Measurements from ENCODE around the gene CDA. TPM values are rescaled to one million over a fixed set of nuclear protein-coding genes. Genes with fewer than 3 reads are reported as not detected.
A peak's percentile ranks its signal among the peaks of the same experiment; 100 is the strongest.

Gene CDA
- 1 to 10 TPM in 1 of 2 donors, under 1 TPM in 1; 0.92 to 3.0 TPM for total RNA-seq

DNA sequence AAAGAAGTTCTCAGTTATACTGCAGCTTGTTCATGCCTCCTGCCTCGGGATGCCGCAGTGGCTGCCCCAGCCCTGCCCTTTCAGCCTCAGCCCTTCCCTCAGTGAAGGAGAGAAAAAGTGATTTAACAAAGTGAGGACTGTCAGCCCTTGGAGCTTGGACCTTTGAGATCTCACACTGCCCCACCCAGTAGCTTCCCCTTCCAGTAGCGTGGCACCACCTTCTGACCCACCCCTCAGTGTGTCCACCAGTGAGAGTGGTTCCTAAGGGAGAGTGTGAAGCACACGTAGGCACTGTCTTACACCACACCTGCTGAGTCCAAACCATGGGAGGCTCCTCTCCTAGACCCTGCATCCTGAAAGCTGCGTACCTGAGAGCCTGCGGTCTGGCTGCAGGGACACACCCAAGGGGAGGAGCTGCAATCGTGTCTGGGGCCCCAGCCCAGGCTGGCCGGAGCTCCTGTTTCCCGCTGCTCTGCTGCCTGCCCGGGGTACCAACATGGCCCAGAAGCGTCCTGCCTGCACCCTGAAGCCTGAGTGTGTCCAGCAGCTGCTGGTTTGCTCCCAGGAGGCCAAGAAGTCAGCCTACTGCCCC lies at the start of gene CDA:
Gene CDA (plus strand): TSS at position 464 of the 592 bp plus-strand sequence. CDS start 33 bp downstream, at position 497.
- no peak within 1 kb of the TSS for H3K27ac ChIP-seq
- no peaks in the 10 kb centered on the region for H3K9me3 ChIP-seq
- ATAC-seq (ENCODE audit: insufficient number of reproducible peaks, low FRiP score, low read depth) (no peak), DNase-seq (ENCODE audit: low spot score) (no peak)
- no peaks in the 10 kb centered on the region for H3K36me3 ChIP-seq
- no peak for TF ChIP-seq CTCF (IDR thresholded peaks at IDR 0.05)
- H3K4me1 ChIP-seq (ENCODE audit: control insufficient read depth in 1 of 2, low read depth in 2 of 2) = peaks cover 0 to 9% of the 10 kb centered on the region in 2 donors
- no peaks in the 10 kb centered on the region for H3K27me3 ChIP-seq (replicated peaks; ENCODE audit: insufficient read depth)
- peak within 1 kb of the TSS; percentile 39 for H3K4me3 ChIP-seq

GRCh38 chr1:20540281-20540680 lies 48.6 kb upstream of the CDA start:
- H3K4me1 ChIP-seq (ENCODE audit: control insufficient read depth in 1 of 2, low read depth in 2 of 2) = no peaks in the 10 kb centered on the region
- no peaks in the 10 kb centered on the region for H3K9me3 ChIP-seq
- DNase-seq (ENCODE audit: low spot score) = no peak
- no peak overlapping the region for H3K27ac ChIP-seq
- no peaks in the 10 kb centered on the region for H3K27me3 ChIP-seq (replicated peaks; ENCODE audit: insufficient read depth)
- no peak for TF ChIP-seq CTCF (IDR thresholded peaks at IDR 0.05)
- no peaks in the 10 kb centered on the region for H3K36me3 ChIP-seq
- ATAC-seq (ENCODE audit: insufficient number of reproducible peaks, low FRiP score, low read depth) = no peak
- H3K4me3 ChIP-seq = no peak overlapping the region

DNA sequence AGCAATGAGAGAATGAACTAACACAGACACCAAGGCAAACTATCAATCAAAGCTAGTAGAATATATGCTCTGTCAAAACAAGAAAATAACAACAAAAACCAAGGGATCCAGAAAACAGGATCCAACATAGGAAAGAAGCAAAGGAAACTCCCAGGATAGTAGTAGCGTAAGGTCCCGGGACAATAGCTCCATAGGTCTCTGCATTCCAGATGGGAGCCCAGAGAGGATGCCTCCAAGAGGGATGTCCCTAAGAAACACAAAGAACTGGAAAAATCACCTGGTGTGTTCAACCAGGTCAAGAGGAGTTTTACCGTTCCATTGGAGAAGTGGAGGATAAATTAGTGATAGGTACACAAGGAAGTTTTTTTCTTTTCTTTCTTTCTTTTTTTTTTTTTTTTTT lies 42.3 kb upstream of the CDA start:
- H3K27me3 ChIP-seq (replicated peaks; ENCODE audit: insufficient read depth) = no peaks in the 10 kb centered on the region
- DNase-seq (ENCODE audit: low spot score) = no peak
- no peak overlapping the region for H3K27ac ChIP-seq
- no peaks in the 10 kb centered on the region for H3K9me3 ChIP-seq
- H3K36me3 ChIP-seq = no peaks in the 10 kb centered on the region
- no peak for ATAC-seq (ENCODE audit: insufficient number of reproducible peaks, low FRiP score, low read depth)
- no peak for TF ChIP-seq CTCF (IDR thresholded peaks at IDR 0.05)
- no peak overlapping the region for H3K4me3 ChIP-seq
- no peaks in the 10 kb centered on the region for H3K4me1 ChIP-seq (ENCODE audit: control insufficient read depth in 1 of 2, low read depth in 2 of 2)

GRCh38 chr1:20551161-20551560 lies 37.7 kb upstream of the CDA start:
- no peaks in the 10 kb centered on the region for H3K9me3 ChIP-seq
- peaks cover 0 to 22% of the 10 kb centered on the region in 2 donors for H3K4me1 ChIP-seq (ENCODE audit: control insufficient read depth in 1 of 2, low read depth in 2 of 2)
- H3K36me3 ChIP-seq = no peaks in the 10 kb centered on the region
- H3K27ac ChIP-seq = no peak overlapping the region
- no peak overlapping the region for H3K4me3 ChIP-seq
- no peak for DNase-seq (ENCODE audit: low spot score)
- no peak for TF ChIP-seq CTCF (IDR thresholded peaks at IDR 0.05)
- no peak for ATAC-seq (ENCODE audit: insufficient number of reproducible peaks, low FRiP score, low read depth)
- no peaks in the 10 kb centered on the region for H3K27me3 ChIP-seq (replicated peaks; ENCODE audit: insufficient read depth)

DNA sequence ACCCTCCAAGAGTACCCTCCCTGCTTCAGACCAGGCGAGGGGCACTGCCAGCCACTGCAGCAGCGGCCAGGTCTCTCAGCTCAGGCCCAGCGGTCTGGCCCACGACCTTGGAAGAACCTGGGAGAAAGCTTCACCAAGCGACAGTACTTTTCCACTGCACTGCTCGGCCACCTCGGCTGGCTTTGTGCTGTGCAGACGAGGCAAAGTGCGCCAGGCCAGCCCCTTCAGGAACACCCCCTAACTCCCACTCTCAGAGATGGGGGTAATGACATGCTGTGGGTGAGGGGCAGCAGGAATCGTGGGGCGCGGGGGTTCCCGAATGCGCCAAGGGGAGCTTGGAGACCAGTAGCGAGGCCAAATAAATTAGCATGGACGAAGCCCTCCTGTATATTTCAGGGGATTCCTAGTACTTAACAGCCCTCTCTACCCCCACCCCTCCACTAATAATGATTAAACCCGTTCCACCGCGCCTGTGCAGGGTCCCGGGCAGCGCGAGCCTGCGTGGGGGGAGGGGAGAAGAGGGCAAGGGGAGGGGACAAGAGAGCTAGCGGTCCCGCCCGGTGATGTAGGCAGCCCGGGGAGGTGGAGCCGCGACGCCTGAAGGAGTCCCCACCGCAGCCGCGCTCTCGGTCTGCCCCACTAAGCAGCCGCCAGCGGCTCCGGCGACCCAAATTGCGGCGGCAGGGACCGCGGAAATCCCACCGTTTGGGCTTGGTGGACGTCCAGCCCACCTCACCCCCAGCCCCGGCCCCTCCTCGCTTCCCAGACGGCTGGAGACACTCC lies 36.8 kb upstream of the CDA start, which contains the start of gene FAM43B:
Gene FAM43B (plus strand): TSS at position 629 of the 783 bp plus-strand sequence. CDS start 401 bp downstream, outside the sequence.
- H3K36me3 ChIP-seq = no peaks in the 10 kb centered on the region
- no peak within 1 kb of the TSS for H3K27ac ChIP-seq
- H3K27me3 ChIP-seq (replicated peaks; ENCODE audit: insufficient read depth) = no peaks in the 10 kb centered on the region
- H3K4me1 ChIP-seq (ENCODE audit: control insufficient read depth in 1 of 2, low read depth in 2 of 2) = peaks cover 0 to 22% of the 10 kb centered on the region in 2 donors
- peak within 1 kb of the TSS; percentile 45 for H3K4me3 ChIP-seq
- ATAC-seq (ENCODE audit: insufficient number of reproducible peaks, low FRiP score, low read depth) = no peak
- H3K9me3 ChIP-seq = no peaks in the 10 kb centered on the region
- no peak for DNase-seq (ENCODE audit: low spot score)
- TF ChIP-seq CTCF (IDR thresholded peaks at IDR 0.05) = no peak
